ENCODE data around the gene COG1. TPM values are rescaled to one million over a fixed set of nuclear protein-coding genes. Genes with fewer than 3 reads are reported as not detected.

Gene COG1
- total RNA-seq, 4 donors from 2014 or later = 17.0 to 40.5 (median 23.7) TPM

DNA sequence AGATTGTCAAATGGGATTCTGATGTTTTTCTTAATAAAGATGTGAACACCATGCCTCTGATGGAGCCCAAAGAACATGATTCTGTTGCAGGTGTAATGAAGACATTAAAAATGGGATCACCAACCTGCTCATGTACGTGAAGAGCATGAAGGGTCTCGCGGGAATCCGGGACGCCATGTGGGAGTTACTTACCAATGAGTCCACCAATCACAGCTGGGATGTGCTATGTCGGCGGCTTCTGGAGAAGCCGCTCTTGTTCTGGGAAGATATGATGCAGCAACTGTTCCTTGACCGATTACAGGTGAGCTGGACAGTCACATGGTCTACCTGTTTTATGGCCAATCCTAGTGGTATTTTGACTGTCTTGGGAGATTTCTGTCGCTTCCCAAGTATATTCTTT is 7.6 kb downstream of the COG1 start:
- ATAC-seq (ENCODE audit: low FRiP score) (no peak), DNase-seq (ENCODE audit: low spot score) (no peak)
- TF ChIP-seq, protein P1, sequence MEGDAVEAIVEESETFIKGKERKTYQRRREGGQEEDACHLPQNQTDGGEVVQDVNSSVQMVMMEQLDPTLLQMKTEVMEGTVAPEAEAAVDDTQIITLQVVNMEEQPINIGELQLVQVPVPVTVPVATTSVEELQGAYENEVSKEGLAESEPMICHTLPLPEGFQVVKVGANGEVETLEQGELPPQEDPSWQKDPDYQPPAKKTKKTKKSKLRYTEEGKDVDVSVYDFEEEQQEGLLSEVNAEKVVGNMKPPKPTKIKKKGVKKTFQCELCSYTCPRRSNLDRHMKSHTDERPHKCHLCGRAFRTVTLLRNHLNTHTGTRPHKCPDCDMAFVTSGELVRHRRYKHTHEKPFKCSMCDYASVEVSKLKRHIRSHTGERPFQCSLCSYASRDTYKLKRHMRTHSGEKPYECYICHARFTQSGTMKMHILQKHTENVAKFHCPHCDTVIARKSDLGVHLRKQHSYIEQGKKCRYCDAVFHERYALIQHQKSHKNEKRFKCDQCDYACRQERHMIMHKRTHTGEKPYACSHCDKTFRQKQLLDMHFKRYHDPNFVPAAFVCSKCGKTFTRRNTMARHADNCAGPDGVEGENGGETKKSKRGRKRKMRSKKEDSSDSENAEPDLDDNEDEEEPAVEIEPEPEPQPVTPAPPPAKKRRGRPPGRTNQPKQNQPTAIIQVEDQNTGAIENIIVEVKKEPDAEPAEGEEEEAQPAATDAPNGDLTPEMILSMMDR (IDR thresholded peaks at IDR 0.05) = no peak

- TF ChIP-seq, protein P1 (IDR thresholded peaks at IDR 0.05) = no peak
- ATAC-seq (ENCODE audit: low FRiP score) = no peak
- DNase-seq (ENCODE audit: low spot score) = no peak
Measured at GRCh38 chr17:73201215-73202069, 8.6 kb downstream of the COG1 start.

DNA sequence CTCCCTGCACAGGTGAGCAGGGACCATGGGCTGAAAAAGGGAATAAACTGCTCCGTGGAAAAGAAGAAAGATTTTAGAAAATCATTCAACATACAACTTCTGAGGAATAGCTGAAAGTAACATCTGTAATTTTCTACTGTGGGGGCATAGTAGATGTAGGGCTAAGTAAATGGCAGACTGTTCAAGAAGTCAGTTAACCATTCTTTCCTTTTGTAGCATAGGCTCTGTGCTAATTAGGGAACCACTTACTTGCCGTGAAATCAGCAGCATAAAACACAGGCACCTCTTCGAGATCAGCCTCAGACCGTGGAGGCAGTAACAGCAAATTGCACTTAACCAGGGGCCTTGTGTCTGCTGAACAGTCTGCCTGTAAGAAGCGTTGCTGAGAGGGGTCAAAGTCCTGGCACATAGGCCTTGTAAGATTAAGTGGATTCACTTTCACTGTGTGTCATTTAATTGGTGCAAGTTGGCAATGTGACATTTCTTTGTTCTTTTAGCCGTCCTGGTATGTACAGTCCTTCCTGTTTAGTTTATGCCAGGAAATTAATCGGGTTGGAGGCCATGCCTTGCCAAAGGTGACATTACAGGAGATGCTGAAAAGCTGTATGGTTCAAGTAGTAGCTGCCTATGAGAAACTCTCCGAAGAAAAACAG is 10.4 kb downstream of the COG1 start:
- TF ChIP-seq, protein P1 (IDR thresholded peaks at IDR 0.05) = no peak
- ATAC-seq (ENCODE audit: low FRiP score) = no peak
- no peak for DNase-seq (ENCODE audit: low spot score)

- ATAC-seq (ENCODE audit: low FRiP score) (no peak), DNase-seq (ENCODE audit: low spot score) (no peak)
- TF ChIP-seq, protein P1 (IDR thresholded peaks at IDR 0.05) = no peak
Measured at GRCh38 chr17:73203788-73204479, 11.1 kb downstream of the COG1 start.

- DNase-seq (ENCODE audit: low spot score) (no peak), ATAC-seq (ENCODE audit: low FRiP score) (no peak)
- TF ChIP-seq, protein P1 (IDR thresholded peaks at IDR 0.05) = no peak
Measured at GRCh38 chr17:73205459-73205961, 12.7 kb downstream of the COG1 start.

GRCh38 chr17:73208139-73208827 is 15.4 kb downstream of the COG1 start:
- TF ChIP-seq, protein P1 (IDR thresholded peaks at IDR 0.05) = no peak
- DNase-seq (ENCODE audit: low spot score) = no peak
- no peak for ATAC-seq (ENCODE audit: low FRiP score)

Measured in omental fat pad (tissue), 4 donors.